ENCODE measurements around the gene CPEB4. TPM values are rescaled to one million over a fixed set of nuclear protein-coding genes. Genes with fewer than 3 reads are reported as not detected.

The CPEB4 gene
- total and polyA plus RNA-seq, 9 of the 15 experiments (the other 6 are each of a cell fraction or from before 2014, with no cell fraction given): 7.4 to 21.3 (median 12.4) TPM

DNA sequence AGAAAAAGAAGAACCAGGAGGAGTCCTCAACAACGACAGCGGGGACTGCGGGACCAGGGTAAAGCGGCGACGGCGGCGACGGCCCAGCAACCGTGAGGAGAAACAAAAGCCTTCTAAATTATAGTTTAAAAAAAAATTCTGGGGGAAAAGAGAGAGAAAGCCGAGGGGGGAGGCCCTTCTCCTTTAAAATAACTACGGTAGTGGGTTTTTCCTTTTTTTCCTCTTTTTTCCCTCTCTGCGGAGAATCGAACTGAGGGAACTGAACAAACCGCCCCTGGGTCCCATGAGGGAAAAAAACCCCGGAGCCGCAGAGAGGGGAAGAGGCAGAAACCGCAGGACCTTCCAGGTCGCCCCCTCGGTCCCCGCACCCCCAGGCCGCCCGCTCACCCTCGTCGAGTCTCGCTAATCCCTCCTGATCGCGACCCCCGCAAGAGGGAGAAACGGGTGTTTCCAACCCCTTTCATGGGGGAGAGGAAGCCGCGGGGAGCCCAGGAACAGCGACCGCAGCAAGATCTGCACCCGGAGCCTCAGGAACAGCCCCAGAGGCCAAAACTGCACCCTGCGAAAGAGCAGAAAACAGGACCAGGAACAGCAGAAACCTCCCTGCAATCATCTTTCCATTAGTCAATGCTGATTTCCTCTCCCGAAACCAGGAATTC lies 453 bp downstream of the CPEB4 start (continued):
- TF ChIP-seq, protein P1, sequence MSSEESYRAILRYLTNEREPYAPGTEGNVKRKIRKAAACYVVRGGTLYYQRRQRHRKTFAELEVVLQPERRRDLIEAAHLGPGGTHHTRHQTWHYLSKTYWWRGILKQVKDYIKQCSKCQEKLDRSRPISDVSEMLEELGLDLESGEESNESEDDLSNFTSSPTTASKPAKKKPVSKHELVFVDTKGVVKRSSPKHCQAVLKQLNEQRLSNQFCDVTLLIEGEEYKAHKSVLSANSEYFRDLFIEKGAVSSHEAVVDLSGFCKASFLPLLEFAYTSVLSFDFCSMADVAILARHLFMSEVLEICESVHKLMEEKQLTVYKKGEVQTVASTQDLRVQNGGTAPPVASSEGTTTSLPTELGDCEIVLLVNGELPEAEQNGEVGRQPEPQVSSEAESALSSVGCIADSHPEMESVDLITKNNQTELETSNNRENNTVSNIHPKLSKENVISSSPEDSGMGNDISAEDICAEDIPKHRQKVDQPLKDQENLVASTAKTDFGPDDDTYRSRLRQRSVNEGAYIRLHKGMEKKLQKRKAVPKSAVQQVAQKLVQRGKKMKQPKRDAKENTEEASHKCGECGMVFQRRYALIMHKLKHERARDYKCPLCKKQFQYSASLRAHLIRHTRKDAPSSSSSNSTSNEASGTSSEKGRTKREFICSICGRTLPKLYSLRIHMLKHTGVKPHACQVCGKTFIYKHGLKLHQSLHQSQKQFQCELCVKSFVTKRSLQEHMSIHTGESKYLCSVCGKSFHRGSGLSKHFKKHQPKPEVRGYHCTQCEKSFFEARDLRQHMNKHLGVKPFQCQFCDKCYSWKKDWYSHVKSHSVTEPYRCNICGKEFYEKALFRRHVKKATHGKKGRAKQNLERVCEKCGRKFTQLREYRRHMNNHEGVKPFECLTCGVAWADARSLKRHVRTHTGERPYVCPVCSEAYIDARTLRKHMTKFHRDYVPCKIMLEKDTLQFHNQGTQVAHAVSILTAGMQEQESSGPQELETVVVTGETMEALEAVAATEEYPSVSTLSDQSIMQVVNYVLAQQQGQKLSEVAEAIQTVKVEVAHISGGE (CRISPR knock-in tag; IDR thresholded peaks at IDR 0.05): no peak
- TF ChIP-seq GTF2F1 (IDR thresholded peaks at IDR 0.05; ENCODE audit: low read depth, low read length): no peak
- no peak for TF ChIP-seq TOE1 (IDR thresholded peaks at IDR 0.05; ENCODE audit: borderline replicate concordance)
- no peak for TF ChIP-seq TOE1 (CRISPR knock-in tag; IDR thresholded peaks at IDR 0.05; ENCODE audit: borderline replicate concordance, low read depth)
- no peak for TF ChIP-seq ZNF77 (CRISPR knock-in tag; IDR thresholded peaks at IDR 0.05)
- TF ChIP-seq FOXP1 (CRISPR knock-in tag; IDR thresholded peaks at IDR 0.05): no peak
- TF ChIP-seq EP400 (IDR thresholded peaks at IDR 0.05): no peak
- TF ChIP-seq ZFP1 (CRISPR knock-in tag; IDR thresholded peaks at IDR 0.05): no peak
- TF ChIP-seq, protein P2, sequence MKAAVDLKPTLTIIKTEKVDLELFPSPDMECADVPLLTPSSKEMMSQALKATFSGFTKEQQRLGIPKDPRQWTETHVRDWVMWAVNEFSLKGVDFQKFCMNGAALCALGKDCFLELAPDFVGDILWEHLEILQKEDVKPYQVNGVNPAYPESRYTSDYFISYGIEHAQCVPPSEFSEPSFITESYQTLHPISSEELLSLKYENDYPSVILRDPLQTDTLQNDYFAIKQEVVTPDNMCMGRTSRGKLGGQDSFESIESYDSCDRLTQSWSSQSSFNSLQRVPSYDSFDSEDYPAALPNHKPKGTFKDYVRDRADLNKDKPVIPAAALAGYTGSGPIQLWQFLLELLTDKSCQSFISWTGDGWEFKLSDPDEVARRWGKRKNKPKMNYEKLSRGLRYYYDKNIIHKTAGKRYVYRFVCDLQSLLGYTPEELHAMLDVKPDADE (conservative IDR thresholded peaks at IDR 0.05; ENCODE audit: control insufficient read depth, low read depth, low read length): no peak
- TF ChIP-seq NCOA4 (IDR thresholded peaks at IDR 0.05; ENCODE audit: partially characterized antibody): no peak
- TF ChIP-seq SP1 (CRISPR knock-in tag; IDR thresholded peaks at IDR 0.05): no peak
- peak; percentile 51 for TF ChIP-seq ARHGAP35 (IDR thresholded peaks at IDR 0.05; ENCODE audit: partially characterized antibody)
- TF ChIP-seq SLC30A9 (CRISPR knock-in tag; IDR thresholded peaks at IDR 0.05): no peak
- no peak for TF ChIP-seq ZNF780A (CRISPR knock-in tag; IDR thresholded peaks at IDR 0.05)
- TF ChIP-seq SOX6 (IDR thresholded peaks at IDR 0.05): no peak
- no peak; the same call in 1 of the 2 replicates for TF ChIP-seq HDAC2 (IDR thresholded peaks at IDR 0.05)
- TF ChIP-seq, protein P3, sequence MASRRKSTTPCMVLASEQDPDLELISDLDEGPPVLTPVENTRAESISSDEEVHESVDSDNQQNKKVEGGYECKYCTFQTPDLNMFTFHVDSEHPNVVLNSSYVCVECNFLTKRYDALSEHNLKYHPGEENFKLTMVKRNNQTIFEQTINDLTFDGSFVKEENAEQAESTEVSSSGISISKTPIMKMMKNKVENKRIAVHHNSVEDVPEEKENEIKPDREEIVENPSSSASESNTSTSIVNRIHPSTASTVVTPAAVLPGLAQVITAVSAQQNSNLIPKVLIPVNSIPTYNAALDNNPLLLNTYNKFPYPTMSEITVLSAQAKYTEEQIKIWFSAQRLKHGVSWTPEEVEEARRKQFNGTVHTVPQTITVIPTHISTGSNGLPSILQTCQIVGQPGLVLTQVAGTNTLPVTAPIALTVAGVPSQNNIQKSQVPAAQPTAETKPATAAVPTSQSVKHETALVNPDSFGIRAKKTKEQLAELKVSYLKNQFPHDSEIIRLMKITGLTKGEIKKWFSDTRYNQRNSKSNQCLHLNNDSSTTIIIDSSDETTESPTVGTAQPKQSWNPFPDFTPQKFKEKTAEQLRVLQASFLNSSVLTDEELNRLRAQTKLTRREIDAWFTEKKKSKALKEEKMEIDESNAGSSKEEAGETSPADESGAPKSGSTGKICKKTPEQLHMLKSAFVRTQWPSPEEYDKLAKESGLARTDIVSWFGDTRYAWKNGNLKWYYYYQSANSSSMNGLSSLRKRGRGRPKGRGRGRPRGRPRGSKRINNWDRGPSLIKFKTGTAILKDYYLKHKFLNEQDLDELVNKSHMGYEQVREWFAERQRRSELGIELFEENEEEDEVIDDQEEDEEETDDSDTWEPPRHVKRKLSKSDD (conservative IDR thresholded peaks at IDR 0.05; ENCODE audit: low read length): no peak
- TF ChIP-seq CCAR2 (IDR thresholded peaks at IDR 0.05; ENCODE audit: low read depth, low read length): no peak
- TF ChIP-seq, protein P4, sequence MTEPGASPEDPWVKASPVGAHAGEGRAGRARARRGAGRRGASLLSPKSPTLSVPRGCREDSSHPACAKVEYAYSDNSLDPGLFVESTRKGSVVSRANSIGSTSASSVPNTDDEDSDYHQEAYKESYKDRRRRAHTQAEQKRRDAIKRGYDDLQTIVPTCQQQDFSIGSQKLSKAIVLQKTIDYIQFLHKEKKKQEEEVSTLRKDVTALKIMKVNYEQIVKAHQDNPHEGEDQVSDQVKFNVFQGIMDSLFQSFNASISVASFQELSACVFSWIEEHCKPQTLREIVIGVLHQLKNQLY (CRISPR knock-in tag; conservative IDR thresholded peaks at IDR 0.05): no peak
- 0 out of 2 replicates have a peak, but pooled peaks have one; percentile 1 for TF ChIP-seq SUPT5H (IDR thresholded peaks at IDR 0.05)
- no peak for TF ChIP-seq ZNF316 (IDR thresholded peaks at IDR 0.05)
- TF ChIP-seq TGIF2 (CRISPR knock-in tag; IDR thresholded peaks at IDR 0.05): 0 out of 2 replicates have a peak, but pooled peaks have one; percentile 1
